Activated CD8-positive, alpha-beta memory T cell treated with anti-CD3 and anti-CD28 coated beads, Interleukin-2, amount 50 U/mL, for 24 hours (primary cell): ENCODE data around the gene CAGE1.

Source experiments
- DNase-seq: peaks from one replicate; pipeline ENCODE4 v3.0.0-alpha.2; 2020; ENCODE audit errors: extremely low read depth

CAGE1 gene

GRCh38 chr6:7311917-7312615 lies 77.5 kb downstream of the CAGE1 start:
- DNase-seq: no peak

GRCh38 chr6:7311176-7311575 lies 78.4 kb downstream of the CAGE1 start:
- no peak for DNase-seq

GRCh38 chr6:7309050-7309449 lies 80.5 kb downstream of the CAGE1 start:
- no peak for DNase-seq

GRCh38 chr6:7307533-7307932 lies 82.0 kb downstream of the CAGE1 start:
- DNase-seq: no peak

GRCh38 chr6:7304821-7305220 lies 84.7 kb downstream of the CAGE1 start:
- DNase-seq: no peak

- DNase-seq: no peak
Measured at GRCh38 chr6:7301702-7302101, 87.8 kb downstream of the CAGE1 start.

- no peak for DNase-seq
Measured at GRCh38 chr6:7300926-7301325, 88.6 kb downstream of the CAGE1 start.

- no peak for DNase-seq
Measured at GRCh38 chr6:7298113-7298512, 91.4 kb downstream of the CAGE1 start.

GRCh38 chr6:7296602-7297001 lies 92.9 kb downstream of the CAGE1 start:
- no peak for DNase-seq

- no peak for DNase-seq
Measured at GRCh38 chr6:7295916-7296315, 93.6 kb downstream of the CAGE1 start.

GRCh38 chr6:7292596-7293255 lies 96.8 kb downstream of the CAGE1 start:
- DNase-seq: no peak

- no peak for DNase-seq
Measured at GRCh38 chr6:7290079-7290478, 99.5 kb downstream of the CAGE1 start.

GRCh38 chr6:7285416-7285815 lies 104.1 kb downstream of the CAGE1 start:
- DNase-seq: no peak

GRCh38 chr6:7283676-7284075 lies 105.9 kb downstream of the CAGE1 start:
- no peak for DNase-seq

- DNase-seq: no peak
Measured at GRCh38 chr6:7282097-7282906, 107.2 kb downstream of the CAGE1 start.
